GM18868 (cell line): ENCODE results near the gene BCL10.

Experiments used
- ATAC-seq: cut with Tn5 transposase; IDR thresholded peaks from one replicate; pipeline ENCODE4 v1.9.1; 2021; ENCODE audit warnings: mild to moderate bottlenecking, moderate library complexity; ENCODE audit not compliant: unreplicated experiment

The BCL10 gene

GRCh38 chr1:85300140-85300539, 23.7 kb upstream of the BCL10 start:
- no peak for ATAC-seq

DNA sequence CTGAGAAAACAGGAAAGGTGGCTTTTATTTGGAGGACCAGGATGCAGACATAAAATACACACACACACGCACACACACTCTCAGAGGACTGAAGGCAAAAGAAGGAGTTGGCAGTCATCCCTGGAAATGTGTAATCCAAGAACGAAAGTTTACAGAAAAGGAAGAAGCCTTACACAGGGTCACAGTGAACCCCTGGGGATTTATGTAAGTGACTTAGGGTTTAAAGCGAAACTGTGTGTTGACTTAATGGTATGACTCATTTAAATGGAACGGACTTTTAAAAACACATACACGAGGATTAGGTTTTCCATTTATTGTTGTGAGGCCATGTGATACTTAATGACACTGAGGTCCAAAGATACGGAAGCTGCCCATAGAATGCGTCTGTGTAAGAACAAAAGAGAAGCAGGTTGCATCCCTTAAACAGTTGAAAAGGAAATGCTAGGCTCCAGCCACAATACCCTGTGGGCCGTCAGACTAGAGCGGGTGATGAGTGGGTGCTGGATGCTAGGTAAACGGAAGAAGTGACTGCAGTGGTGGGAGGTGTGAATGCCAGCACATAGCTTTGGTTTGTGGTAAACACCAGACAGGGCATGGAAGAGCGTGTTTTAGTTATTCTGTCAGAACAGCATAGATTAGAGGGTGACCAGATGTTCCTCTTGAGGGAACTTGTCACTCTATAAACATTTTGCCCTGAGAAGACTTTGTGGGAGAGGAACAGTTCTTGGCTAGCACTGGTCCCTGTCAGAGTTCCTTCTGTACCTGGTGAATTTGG, 21.6 kb upstream of the BCL10 start:
- peak; percentile 89 for ATAC-seq

DNA sequence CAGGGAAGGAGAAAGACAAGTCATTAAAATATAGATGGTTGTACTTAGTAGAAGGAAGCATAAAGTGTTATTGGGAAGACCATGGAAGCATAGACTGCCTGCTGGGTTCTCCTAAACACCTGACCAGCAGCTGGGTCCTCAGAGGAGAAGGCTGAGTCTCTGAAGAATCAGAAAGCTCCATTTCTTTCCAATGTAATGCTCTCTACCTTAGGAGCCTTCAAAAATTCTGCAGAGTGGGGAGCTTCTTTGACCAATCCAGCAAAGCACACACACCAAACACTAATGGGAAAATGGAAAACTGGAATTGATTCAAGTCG, 21.1 kb upstream of the BCL10 start:
- no peak for ATAC-seq

GRCh38 chr1:85296980-85297379, 20.5 kb upstream of the BCL10 start:
- no peak for ATAC-seq

GRCh38 chr1:85295654-85296053, 19.2 kb upstream of the BCL10 start:
- no peak for ATAC-seq

- ATAC-seq: no peak
Observed at GRCh38 chr1:85295006-85295431, 18.6 kb upstream of the BCL10 start.

DNA sequence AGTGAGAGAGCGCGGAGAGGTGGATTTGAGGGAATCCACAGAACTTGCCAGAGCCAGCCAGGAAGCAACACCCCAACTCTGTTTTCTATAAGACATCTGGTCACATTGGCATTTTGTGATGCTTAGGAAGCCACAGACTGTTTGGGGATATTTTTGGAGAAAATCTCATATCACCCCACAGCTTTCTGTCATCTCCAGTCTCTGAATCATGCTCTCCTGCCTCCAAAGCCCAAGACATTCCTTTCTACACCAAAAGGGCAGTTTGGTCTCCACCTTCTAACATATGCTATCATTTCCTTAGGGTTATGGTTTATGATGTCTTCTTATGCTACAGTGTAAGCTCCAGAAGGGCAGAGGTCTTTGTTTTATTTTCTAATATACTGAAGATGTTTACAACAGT, 14.4 kb upstream of the BCL10 start:
- no peak for ATAC-seq

DNA sequence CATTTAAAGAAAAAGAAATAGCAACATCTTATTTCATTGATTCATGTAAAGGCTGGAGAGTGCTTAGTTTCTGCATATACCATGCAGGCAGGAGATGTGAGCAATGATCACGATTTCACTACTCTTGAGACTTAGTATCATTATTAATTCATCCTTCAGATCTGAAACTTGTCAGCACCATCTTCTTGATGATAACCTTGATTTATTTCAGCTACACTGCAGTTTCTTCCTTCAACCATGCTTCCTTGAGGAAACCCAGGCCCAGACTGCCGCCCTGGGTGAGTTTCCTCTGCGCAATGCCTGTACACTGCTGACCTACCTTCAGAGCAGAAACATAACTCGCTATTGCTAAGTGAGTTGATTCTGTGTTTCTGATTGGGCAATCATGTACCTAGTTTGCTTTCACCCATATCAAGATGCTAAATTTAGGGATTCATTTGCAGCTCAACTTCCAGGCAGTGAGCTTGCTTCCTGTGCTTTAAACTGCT, 13.5 kb upstream of the BCL10 start:
- peak; percentile 72 for ATAC-seq

GRCh38 chr1:85289207-85289847, 12.9 kb upstream of the BCL10 start:
- peak; percentile 53 for ATAC-seq

DNA sequence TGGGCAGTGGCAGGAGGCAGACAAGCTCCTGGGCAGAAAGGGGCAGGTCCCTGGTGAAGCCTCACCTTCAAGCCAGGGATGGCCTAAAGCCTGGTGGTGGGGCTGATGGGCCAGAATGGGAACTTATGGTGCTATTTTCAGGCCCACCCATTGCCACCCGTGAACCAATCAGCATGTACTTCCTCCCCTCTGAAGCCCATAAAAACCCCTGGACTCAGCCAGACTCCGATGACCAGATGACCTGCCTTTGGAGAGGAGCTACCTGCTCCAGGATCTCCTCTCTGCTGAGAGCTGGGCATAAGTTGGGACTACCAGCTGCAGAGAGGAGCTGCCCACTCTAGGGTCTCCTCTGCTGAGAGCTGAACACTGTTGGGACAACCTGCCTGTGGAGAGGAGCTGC, 7.8 kb upstream of the BCL10 start:
- ATAC-seq: no peak

- ATAC-seq: no peak
Observed at GRCh38 chr1:85283475-85284199, 7.2 kb upstream of the BCL10 start.

DNA sequence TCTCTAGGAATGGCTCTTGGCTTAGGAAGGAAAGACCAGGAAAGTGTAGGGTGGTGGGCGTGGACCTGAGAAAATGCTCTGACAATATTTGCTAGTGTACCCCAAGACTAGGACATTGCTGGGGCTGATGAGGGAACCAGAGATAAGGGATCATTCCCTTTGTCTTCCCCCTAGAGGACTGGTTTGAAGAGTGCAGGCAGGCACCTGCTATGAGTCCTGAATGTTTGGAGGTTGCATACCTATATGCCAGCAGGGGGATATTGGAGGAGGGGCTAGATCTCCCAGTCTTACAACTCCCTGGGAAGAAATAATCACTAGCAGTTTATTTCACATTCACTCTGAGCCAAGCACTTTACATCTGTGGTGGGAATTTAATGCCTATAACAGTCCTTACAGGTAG, 6.0 kb upstream of the BCL10 start:
- no peak for ATAC-seq

DNA sequence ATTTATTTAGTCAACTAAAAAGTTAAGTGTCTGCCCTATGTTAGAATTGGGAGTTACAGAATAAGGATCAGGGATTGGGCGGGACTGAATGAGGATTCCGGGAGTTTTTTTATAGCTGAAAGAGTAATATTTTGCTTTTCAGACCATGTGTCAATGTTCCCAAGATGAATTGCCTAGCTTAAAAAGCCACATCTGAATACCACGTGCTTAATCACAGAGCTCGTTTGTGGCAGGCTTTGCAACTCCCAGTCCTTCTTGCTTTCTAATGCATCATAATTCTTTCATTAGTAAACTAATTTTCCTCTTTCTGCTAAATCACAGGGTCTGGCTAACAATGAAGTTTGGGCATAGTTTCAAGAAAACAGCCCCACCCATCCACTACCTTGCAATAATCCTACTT, 4.2 kb upstream of the BCL10 start:
- ATAC-seq: no peak

GRCh38 chr1:85279458-85280080, 3.1 kb upstream of the BCL10 start:
- ATAC-seq: no peak

- peak; percentile 29 for ATAC-seq
Observed at GRCh38 chr1:85278853-85279314, 2.5 kb upstream of the BCL10 start.

GRCh38 chr1:85277802-85278201, 1.4 kb upstream of the BCL10 start:
- no peak for ATAC-seq

DNA sequence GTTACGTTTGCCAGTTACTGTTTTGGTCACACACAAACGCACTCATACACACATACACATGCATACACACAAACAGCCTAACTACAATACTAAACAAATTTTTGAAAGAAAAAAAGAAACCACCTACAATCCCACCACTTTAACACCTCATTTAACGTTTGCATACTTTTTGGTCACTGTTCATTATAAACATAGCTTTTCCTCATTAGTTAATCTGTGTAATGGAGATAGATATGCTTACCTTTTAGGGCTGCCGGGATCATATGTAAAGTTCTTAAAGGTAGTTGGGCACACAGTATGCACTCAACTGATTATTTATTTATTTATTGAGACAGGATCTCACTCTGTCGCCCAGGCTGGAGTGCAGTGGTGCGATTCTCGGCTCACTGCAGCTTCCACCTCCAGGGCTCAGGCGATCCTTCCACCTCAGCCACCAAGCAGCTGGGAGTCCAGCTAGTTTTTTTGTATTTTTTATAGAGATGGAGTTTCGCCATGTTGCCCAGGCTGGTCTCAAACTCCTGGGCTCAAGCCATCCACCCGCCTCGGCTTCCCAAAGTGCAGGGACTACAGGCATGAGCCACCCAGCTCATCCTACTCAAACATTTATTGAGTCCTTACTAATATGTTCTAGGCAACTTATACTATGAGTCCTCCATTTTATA, 677 bp upstream of the BCL10 start:
- ATAC-seq: no peak

- ATAC-seq: peak; percentile 7
Observed at GRCh38 chr1:85275701-85276214, 674 bp downstream of the BCL10 start.

- ATAC-seq: no peak
Observed at GRCh38 chr1:85274969-85275453, 1.4 kb downstream of the BCL10 start.

DNA sequence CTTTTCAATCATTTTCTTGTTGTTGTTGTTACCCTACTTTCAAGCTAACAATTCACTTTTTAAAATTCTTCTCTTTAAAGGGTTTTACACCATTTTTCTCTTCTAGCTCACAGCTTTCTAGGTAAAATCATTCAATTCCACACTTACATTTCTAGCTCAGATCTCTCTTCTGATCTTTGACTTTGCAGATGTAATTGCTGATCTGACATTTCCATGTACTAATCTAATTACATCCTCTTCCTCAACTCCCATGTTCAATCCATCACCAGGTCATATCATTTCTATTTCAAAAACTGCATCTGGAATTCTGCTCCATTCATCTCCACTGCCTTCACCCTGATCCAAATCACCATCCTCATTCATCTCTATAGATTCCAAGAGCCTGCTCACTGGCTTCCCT, 3.0 kb downstream of the BCL10 start:
- no peak for ATAC-seq
